DMS53 (cell line): ENCODE results near the gene TTC3.
"Not testable (repeated sequence)": the region's sequence is repeated elsewhere in the genome, so short reads cannot be mapped to it uniquely, and the experiment has no call there.

ENCODE experiments used
- DNase-seq: peaks from one replicate; lab custom pipeline; 2025; lab: John Stamatoyannopoulos, UW

TTC3 gene, protein sequence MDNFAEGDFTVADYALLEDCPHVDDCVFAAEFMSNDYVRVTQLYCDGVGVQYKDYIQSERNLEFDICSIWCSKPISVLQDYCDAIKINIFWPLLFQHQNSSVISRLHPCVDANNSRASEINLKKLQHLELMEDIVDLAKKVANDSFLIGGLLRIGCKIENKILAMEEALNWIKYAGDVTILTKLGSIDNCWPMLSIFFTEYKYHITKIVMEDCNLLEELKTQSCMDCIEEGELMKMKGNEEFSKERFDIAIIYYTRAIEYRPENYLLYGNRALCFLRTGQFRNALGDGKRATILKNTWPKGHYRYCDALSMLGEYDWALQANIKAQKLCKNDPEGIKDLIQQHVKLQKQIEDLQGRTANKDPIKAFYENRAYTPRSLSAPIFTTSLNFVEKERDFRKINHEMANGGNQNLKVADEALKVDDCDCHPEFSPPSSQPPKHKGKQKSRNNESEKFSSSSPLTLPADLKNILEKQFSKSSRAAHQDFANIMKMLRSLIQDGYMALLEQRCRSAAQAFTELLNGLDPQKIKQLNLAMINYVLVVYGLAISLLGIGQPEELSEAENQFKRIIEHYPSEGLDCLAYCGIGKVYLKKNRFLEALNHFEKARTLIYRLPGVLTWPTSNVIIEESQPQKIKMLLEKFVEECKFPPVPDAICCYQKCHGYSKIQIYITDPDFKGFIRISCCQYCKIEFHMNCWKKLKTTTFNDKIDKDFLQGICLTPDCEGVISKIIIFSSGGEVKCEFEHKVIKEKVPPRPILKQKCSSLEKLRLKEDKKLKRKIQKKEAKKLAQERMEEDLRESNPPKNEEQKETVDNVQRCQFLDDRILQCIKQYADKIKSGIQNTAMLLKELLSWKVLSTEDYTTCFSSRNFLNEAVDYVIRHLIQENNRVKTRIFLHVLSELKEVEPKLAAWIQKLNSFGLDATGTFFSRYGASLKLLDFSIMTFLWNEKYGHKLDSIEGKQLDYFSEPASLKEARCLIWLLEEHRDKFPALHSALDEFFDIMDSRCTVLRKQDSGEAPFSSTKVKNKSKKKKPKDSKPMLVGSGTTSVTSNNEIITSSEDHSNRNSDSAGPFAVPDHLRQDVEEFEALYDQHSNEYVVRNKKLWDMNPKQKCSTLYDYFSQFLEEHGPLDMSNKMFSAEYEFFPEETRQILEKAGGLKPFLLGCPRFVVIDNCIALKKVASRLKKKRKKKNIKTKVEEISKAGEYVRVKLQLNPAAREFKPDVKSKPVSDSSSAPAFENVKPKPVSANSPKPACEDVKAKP (N-terminal part only)

DNA sequence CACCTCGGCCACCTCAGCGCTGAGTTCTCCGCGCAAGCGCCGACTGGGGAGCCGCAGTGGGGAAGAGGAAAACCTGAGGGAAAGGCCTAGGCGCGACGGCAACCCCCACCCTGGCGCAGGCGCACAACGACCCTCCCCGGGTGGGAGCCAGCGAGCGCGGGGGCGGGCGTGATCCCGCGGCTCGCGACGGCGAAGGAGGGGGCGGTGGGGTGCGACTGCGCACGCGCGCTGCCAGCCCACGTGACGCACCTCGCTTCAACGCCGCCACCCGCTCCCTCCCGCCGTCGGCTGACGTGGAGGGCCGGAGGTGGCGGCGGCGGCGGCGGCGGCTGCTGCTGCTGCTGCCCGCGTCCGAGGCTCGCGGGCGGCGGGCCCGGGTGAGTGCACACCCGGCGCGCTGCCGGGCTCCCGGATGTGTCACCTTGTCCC, at the start of gene TTC3, which contains the start of gene PIGP:
Gene TTC3, plus strand, starts transcription at position 267 of the 429 bp plus-strand sequence. CDS start 14,004 bp downstream, outside the sequence.
Gene PIGP, minus strand, starts transcription at position 84 of the 429 bp plus-strand sequence. CDS start 556 bp downstream, outside the sequence.
- peak; percentile 95 for DNase-seq

DNA sequence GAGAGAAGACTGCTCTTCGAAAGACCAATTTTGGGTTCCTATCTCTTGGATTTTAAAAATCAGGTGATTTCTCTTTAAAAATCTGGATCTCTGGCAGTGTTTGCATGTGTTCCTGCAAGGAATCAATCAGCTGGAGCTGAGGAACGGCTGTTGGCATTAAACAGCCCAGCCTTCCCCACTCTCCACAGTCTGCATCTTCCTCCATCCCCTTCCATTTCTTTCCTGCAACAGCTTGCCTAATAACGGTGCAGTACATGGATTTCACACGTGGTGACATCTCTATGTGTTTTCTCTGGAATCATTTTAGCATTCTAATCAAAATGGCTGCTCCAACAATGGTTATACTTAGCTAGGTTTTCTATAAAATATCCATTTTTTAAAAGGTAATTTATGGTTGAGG, 46.6 kb upstream of the TTC3 start:
- no peak for DNase-seq

DNA sequence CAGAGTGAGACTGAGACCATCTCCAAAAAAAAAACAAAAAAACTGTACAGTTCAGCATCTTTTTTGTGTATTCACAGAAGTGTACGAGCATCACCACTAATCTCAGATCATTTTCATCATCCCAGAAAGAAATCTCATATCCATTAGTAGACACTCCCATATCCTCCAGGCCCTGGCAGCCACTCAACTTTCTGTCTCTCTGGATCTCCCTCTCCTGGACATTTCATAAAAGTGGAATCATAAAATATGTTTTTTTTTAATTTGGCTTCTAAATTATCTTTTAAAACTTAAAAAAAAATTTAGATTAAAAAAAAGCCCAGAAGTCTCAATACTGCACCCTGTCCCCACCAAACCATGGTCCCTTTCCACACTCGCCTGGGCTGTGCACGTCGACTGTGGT, 44.5 kb upstream of the TTC3 start:
- no peak for DNase-seq

DNA sequence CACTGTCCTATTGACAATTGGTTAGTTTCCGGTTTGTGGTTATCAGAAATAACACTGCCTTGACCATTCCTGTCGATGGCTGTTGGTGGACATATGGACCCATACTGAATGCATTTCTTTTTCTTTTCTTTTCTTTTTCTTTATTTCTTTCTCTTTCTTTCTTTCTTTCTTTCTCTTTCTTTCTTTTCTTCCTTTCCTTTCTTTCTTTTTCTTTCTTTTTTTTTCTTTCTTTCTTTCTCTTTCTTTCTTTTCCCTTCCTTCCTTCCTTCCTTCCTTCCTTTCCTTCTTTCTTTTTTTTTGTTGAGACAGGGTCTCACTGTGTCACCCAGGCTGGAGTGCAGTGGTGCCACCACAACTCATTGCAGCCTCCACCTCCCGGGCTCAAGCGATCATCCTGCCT, 42.2 kb upstream of the TTC3 start:
- DNase-seq = no peak

DNA sequence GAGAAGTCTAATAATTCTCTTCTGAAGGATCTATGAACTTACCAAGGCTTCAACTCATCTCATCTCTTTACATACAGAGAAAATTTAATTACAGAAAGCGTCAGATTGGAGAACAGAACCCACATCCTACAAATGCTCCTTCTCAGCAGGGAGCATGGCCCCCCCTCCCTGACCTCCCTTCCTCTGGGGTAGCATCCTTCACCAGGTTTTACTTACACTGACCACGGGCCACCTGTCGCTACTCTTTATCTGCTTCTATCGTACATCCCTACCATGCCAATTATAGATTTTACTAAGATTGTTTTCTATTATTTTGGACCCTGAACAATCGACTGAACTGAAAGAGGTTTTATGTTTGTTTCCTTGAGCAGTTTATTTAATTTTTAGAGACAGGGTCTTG, 40.8 kb upstream of the TTC3 start:
- DNase-seq = no peak

DNA sequence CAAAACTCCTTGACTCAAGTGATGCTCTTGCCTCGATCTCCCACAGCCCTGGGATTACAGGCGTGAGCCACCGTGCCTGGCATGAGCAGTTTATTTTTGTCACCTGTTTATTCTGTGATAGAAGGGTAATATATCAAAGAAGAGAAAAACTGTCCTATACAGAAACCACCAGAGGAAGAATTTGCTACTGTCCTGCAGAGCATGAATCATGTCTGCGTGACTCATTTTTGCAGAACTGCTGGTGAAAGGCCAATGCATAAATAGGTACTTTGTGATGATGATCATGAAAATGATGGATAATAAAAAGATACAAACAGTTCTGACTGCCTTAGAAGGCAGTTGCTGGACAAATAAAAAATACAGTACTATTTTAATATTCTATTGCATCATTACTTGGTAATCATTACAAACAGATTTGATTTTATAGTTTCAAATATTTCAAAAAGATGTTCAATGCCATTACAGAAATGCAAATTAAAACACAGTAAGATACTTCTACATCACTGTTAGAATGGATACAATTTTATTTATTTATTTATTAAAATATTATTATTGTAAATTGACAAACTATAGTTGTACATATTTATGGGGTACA, 40.1 kb upstream of the TTC3 start:
- DNase-seq = peak; percentile 20

DNA sequence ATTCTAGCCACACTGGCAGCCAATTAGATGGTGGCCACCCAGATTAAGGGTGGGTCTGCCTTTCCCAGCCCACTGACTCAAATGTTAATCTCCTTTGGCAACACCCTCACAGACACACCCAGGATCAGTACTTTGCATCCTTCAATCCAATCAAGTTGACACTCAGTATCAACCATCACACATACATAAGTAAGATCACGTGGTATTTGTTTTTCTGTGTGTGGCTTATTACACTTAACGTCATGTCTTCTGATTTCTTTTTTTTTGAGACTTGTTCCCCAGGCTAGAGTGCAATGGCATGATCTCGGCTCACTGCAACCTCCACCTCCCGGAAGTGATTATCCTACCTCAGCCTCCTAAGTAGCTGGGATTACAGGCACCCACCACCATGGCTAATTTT, 38.7 kb upstream of the TTC3 start:
- not testable (repeated sequence) for DNase-seq

DNA sequence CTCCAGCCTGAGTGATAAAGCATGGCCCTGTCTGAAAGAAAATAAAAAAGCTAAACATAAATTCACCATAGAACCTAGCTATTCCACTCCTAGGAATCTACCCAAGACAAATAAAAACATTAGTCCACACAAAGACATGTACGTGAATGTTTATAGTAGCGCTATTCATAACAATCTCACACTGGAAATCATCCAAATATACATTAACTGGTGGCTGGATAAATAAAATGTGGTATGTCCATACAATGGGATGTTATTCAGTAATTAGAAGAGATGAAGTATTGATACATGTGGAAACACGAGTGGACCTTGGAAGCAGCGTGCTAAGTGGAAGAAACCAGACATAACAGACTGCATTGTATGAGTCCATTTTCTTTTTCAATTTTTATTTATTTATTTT, 36.9 kb upstream of the TTC3 start:
- DNase-seq = no peak

DNA sequence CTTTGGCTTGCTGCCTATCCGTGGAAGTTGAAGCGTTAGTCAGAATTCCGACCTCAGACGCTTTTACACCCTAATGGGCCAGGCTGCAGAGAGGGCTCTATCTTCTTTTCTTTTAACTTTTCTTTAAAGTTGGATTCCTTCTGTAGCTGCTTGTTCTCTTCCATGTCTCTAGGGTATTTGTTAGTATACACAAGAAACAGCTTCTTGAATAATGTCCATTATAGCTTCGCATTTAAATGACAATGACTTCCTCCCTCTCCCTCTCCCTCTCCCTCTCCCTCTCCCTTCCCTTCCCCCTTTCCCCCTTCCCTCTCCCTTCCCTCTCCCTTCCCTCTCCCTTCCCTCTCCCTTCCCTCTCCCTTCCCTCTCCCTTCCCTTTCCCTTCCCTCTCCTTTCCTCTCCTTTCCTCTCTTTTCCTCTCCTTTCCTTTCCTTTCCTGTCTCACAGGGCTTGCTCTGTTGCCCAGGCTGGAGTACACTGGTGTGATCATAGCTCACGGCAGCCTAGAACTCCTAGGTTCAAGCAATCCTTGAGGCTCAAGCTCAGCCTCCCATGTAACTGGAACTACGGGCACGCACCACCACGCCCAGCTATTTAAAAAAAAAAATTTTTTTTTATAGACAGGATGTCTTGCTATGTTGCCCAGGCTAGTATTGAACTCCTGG, 33.5 kb upstream of the TTC3 start:
- DNase-seq = no peak

DNA sequence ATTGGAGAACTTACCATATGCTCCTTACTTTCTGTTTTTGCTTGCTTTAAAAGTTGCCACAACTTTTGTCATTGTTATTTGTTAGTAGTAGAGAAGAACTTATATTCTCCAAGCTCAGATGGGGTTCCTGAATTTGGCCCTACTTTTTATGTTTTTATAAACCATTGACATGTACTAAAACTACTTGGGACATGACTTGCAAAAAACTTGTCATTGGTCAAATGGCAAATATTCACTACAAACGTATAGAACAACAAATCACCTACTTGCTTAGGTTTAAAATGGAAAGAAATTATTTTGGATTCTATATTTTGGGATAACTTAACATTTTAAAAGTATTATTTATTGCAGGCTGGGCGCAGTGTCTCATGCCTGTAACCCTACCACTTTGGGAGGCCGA, 32.8 kb upstream of the TTC3 start:
- no peak for DNase-seq

DNA sequence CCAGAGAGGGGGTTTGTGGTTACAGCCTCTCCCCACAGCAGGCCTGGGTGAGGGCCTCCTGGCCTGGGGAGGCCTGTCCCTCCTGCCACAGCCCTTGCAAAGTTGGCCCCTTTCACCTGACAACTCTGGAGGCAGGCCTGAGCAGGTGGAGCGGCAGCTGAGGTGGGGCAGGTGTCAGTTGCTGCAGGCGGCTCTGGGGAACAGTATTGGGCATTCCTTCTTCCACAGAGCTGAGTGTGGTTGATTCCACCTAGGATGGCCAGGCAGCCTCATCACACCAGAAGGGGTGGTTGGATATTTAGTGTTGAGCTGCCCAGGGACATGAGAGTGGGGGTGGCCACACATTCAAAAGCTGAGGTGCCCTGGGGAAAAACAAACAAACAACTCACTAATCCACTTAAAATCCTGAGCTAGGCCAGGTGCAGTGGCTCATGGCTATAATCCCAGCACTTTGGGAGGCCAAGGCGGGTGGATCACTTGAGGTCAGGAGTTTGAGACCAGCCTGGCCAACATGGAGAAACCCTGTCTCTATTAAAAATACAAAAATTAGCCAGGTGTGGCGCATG, 31.3 kb upstream of the TTC3 start:
- DNase-seq = peak; percentile 84

DNA sequence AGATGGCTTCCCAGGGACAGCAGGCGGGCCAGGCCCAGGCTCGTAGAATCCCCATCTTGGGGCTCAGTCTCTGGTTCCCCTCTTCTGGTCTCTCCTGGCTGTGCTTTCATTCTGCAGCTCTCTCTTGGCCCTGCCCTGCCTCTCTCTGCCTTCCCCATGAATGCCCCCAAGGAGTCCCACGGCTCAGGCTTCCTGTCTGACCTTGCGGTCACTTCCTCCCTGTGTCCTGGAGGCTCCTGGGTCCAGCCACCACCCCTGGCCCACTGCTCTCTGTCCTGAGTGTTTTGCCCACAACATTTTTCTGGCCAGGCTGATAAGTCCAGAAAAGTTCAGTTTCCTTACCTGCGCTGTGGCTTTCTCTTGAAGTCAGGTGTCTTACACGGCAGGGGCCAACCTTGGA, 29.2 kb upstream of the TTC3 start:
- DNase-seq = no peak

DNA sequence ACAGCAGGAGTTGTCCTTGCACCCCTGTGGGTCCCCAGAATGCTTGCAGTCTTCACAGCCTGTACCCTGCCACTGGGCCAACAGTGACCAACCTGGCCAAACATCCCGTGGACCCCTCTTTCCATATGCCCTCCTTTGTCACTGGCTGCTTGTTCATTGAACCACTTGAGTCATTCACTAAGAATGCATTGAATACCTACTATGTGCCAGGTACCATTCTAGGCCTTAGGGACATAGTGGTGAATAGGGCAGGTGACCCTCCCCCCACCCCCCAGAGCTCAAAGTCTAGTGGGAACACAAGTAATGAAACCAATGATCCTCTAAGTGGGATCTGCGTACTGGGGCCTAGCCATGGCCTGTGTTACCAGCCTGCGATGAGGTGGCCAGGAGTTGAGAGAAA, 28.4 kb upstream of the TTC3 start:
- DNase-seq = no peak

DNA sequence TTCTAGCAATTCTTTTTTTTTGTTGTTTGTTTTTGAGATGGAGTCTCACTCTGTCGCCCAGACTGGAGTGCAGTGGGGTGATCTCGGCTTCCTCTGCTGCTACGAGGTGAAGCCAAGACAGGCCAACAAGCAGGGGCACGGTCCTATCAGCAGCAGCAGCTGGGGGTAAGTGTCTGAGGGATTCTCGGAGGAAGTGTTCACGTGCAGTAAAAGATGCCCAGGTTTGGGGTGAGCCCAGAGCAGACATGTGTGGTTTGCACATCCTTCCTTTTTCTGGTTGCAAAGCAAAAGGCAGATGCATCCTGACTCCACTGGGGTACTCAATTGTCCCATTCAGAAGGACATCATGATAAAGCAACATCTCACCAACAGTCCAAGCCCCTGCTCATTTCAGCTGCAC, 27.9 kb upstream of the TTC3 start:
- no peak for DNase-seq

DNA sequence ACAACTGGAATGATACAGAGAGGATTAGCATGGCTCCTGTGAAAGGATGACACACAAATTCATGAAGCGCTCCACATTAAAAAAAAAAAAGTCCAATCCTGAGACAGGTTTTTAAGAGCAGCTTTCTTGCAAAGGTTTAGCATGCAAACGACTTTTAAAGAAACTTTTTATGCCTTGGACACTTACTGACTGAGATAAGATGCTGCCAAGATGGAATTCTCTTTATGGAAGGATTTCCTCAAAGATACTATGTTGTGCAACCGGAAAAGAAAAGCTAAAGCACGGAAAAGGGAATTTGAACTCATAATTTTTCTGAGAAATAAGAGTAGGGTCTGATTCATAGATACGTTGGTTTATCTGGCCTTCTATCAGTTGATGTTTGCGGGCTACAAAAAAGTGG, 27.5 kb upstream of the TTC3 start:
- no peak for DNase-seq

DNA sequence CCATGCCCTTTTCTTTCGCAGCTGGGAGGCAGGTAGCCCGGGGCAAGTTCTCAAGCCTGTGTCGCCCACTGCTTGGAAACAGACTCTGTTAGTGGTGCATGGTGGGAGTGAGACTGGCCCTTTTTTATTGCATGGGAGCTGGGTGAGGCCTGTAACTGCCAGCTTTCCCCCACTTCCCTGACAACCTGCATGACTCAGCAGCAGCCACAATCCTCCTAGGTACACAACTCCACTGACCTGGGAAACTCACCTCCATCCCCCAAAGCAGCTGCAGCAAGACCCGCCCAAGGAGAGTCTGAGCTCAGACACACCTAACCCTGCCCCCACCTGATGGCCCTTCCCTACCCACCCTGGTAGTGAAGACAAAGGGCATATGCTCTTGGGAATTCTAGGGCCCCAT, 26.0 kb upstream of the TTC3 start:
- peak; percentile 77 for DNase-seq

DNA sequence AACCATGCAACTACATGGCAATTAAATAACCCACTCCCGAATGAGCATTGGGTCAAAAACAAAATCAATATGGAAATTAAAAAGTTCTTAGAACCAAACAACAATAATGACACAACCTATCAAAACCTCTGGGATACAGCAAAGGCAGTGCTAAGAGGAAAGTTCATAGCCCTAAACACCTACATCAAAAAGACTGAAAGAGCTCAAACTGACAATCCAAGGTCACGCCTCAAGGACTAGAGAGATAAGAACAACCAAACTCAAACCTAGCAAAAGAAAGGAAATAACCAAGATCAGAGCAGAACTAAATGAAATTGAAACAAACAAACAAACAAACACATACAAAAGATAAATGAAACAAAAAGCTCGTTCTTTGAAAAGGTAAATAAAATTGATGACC, 23.3 kb upstream of the TTC3 start:
- not testable (repeated sequence) for DNase-seq

DNA sequence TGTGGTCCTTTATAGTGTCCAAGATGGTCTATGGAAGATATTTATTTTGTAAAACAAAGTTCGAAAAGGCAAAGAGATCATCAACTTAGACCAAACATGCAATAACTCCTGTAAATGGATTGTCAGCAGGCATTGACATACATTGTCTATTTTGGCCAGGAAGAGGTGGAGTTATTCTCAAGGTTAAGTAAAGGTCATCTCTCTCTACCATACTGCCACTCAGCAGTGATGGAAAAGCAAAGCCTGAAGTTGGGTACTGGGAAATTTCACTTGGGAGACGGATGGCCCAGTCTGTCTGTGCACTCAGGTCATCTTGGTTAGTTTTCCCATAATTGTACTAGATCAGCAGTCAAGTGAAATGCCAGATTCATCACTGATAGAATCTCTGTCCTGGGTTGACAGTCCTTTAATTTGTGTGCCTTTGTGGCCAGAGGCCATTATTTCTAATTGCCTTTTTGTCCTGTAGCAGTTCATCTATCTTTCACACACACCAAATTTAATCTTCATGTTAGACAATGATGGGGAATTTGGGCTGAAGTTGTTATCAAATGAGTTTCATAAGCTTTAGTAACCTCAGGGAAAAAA, 17.7 kb upstream of the TTC3 start:
- DNase-seq = no peak

DNA sequence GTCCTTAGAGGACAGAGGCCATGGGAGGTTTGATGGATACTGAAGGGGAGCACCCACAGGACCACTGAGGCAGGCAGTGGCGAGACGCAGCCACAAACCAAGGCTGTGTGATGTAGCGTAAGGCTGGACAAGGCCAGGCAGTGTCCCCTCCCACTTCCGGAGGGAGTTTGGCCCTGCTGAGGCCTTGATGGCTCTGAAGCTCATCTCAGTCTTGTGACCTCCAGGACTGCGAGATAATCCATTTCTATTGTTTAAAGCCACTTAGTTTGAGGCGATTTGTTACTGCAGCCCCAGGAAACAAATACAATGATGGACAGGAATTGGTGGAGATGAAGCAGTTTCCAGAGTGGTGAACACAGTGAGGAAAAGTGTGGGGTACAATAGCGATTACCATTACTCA, 15.4 kb upstream of the TTC3 start:
- DNase-seq = no peak

DNA sequence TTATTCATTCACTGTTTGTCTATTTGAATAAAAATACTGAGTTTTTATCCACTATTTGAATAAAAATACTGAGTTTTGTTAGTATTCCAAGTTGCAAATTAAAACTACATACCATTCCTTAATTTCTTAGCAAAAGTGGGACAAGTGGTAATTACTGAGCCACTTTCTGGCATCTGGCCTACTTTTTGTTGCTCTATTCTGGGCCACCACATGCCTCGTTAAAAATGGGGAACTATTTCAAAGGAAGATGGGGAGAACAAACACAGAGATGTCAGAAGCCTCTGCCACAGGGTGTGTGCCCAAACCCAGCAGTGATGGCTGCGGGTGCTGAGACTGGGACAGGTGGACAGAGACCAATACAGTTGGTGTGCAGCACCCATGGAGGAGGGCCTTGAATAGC, 14.8 kb upstream of the TTC3 start:
- no peak for DNase-seq

DNA sequence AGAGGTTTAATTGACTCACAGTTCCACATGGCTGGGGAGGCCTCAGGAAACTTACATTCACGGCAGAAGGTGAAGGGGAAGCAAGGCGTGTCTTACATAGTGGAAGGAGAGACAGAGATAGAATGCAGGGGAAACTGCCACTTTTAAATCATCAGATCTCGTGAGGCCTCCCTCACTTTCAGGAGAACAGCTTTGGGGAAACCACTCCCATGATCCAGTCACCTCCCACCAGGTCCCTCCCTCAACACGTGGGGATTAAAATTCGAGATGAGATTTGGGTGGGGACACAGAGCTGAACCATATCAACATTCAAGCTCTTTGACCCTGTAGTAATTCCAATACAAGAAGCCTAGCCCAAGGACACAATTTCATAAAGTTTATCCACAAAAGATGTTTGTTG, 13.9 kb upstream of the TTC3 start:
- DNase-seq = no peak
